Neural progenitor cell (in vitro differentiated cells): ENCODE results near the gene NBEA.

Experiments used
- EZH2 ChIP-seq: fragments of 200-600 bp; sonication (generic); IDR thresholded peaks from 2 replicates; pipeline ENCODE4 v1.6.1; 2017; ENCODE audit warnings: antibody characterized with exemption, mild to moderate bottlenecking, moderate library complexity
- TF ChIP-seq, protein P1 (sequence below): fragments of 200-600 bp; sonication (generic); IDR thresholded peaks from 2 replicates; pipeline ENCODE4 v1.5.1; 2017; ENCODE audit warnings: antibody characterized with exemption, mild to moderate bottlenecking

DNA sequence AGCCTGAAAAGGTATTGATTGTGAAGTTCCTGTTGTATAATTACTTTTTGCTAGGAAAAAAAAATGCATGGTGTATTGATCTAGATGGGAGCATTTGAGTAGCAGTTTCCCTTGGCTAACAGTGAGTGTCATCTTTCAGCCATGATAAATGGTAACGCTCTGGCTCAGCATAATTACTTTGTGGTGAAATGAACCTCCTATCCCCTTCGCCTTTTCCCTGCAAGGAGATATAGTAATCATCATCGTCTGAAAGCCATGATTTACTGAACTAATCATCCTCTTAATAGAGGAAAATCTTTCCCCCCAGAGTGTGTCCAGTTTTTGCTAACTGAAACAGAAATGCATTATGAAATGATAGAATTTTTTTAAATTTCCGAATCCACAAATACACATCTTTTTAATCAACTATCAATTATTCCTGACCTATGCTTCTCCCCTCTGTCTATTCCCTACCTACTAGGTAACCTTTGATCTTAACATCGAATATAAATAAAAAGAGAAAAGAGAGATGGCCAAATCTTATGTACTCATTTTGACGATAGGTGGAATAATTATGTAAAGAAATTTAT lies 445.7 kb downstream of the NBEA start:
- no peak for TF ChIP-seq EZH2
- TF ChIP-seq, protein P1, sequence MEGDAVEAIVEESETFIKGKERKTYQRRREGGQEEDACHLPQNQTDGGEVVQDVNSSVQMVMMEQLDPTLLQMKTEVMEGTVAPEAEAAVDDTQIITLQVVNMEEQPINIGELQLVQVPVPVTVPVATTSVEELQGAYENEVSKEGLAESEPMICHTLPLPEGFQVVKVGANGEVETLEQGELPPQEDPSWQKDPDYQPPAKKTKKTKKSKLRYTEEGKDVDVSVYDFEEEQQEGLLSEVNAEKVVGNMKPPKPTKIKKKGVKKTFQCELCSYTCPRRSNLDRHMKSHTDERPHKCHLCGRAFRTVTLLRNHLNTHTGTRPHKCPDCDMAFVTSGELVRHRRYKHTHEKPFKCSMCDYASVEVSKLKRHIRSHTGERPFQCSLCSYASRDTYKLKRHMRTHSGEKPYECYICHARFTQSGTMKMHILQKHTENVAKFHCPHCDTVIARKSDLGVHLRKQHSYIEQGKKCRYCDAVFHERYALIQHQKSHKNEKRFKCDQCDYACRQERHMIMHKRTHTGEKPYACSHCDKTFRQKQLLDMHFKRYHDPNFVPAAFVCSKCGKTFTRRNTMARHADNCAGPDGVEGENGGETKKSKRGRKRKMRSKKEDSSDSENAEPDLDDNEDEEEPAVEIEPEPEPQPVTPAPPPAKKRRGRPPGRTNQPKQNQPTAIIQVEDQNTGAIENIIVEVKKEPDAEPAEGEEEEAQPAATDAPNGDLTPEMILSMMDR = no peak
